PC-9 (cell line): ENCODE data around the gene ZNF839. TPM values are rescaled to one million over a fixed set of nuclear protein-coding genes. Genes with fewer than 3 reads are reported as not detected.
A peak's percentile ranks its signal among the peaks of the same experiment; 100 is the strongest.

Source experiments
- BruUV-seq: library from RNA; stranded (reverse); fragments of 400-500 nt; replicated peaks from 2 replicates; lab custom pipeline; 2021; lab: Mats Ljungman, UMichigan
- CTCF ChIA-PET: fragments of 300-600 bp; sonication (Branson Sonifier 250); formaldehyde crosslinking; loops from one replicate; lab custom pipeline; 2022; ENCODE audit warnings: antibody characterized with exemption; lab: Charles Lee
- POLR2A ChIA-PET: fragments of 300-600 bp; sonication (Branson Sonifier 250); formaldehyde crosslinking; loops from one replicate; lab custom pipeline; 2022; ENCODE audit warnings: antibody characterized with exemption; ENCODE audit not compliant: unreplicated experiment; lab: Charles Lee
- DNase-seq, 2 experiments: peaks; one replicate each; pipeline versions ENCODE4 v3.0.0 to v3.0.0-alpha.2; 2015 to 2022; ENCODE audit warnings: mixed read lengths in 1 of 2
- H2AFZ ChIP-seq: fragments of 200-600 bp; sonication (generic); 2 replicates; pipeline ENCODE4 v1.8.1; 2017; ENCODE audit warnings: antibody characterized with exemption
- H3F3A ChIP-seq: fragments of 200-600 bp; sonication (generic); 2 replicates; pipeline ENCODE4 v1.8.1; 2017; ENCODE audit warnings: antibody characterized with exemption, mild to moderate bottlenecking, low read depth; ENCODE audit not compliant: insufficient read depth
- H3K27ac ChIP-seq: fragments of 200-600 bp; sonication (generic); 2 replicates; pipeline ENCODE4 v1.6.1; 2016; ENCODE audit warnings: mixed run types
- H3K27me3 ChIP-seq: fragments of 200-600 bp; sonication (generic); 2 replicates; pipeline ENCODE4 v1.6.1; 2016; ENCODE audit warnings: low read depth, mixed run types; ENCODE audit not compliant: insufficient read depth
- H3K36me3 ChIP-seq: fragments of 200-600 bp; sonication (generic); 2 replicates; pipeline ENCODE4 v1.6.1; 2016; ENCODE audit warnings: low read depth, mixed run types
- H3K4me1 ChIP-seq: fragments of 200-600 bp; sonication (generic); replicated peaks from 2 replicates; pipeline ENCODE4 v1.6.1; 2016; ENCODE audit warnings: mixed run types; ENCODE audit not compliant: insufficient read depth
- H3K4me2 ChIP-seq: fragments of 200-600 bp; sonication (generic); 2 replicates; pipeline ENCODE4 v1.6.1; 2017; ENCODE audit warnings: mixed run types
- H3K4me3 ChIP-seq: fragments of 200-600 bp; sonication (generic); 2 replicates; pipeline ENCODE4 v1.6.1; 2016; ENCODE audit warnings: mixed run types
- H3K79me2 ChIP-seq: fragments of 200-600 bp; sonication (generic); 2 replicates; pipeline ENCODE4 v1.6.1; 2017; ENCODE audit warnings: low read depth, mixed run types
- H3K9me2 ChIP-seq: fragments of 200-600 bp; sonication (generic); 2 replicates; pipeline ENCODE4 v1.8.1; 2017; ENCODE audit warnings: mild to moderate bottlenecking; ENCODE audit not compliant: insufficient read depth
- H3K9me3 ChIP-seq: fragments of 200-600 bp; sonication (generic); 2 replicates; pipeline ENCODE4 v1.8.1; 2016; ENCODE audit warnings: low read depth; ENCODE audit not compliant: insufficient read depth
- H4K20me1 ChIP-seq: fragments of 200-600 bp; sonication (generic); 2 replicates; pipeline ENCODE4 v1.8.1; 2017; ENCODE audit not compliant: insufficient read depth
- EZH2 ChIP-seq: fragments of 200-600 bp; sonication (generic); IDR thresholded peaks from 2 replicates; pipeline ENCODE4 v1.8.0; 2017; ENCODE audit warnings: antibody characterized with exemption, low read depth
- intact Hi-C: fragments of 100-400 bp; cut with micrococcal nuclease; formaldehyde crosslinking; loops from one replicate; pipeline ENCODE4 v1.10.0; 2022; ENCODE audit not compliant: unreplicated experiment
- total RNA-seq: library from RNA; stranded (reverse); gene quantifications from 2 replicates; pipeline ENCODE4 v1.2.3, GENCODE V29; 2021
- TF ChIP-seq, protein P1 (sequence below): fragments of 200-600 bp; sonication (generic); conservative IDR thresholded peaks from 2 replicates; pipeline ENCODE4 v1.6.1; 2017; ENCODE audit warnings: mixed run types, antibody characterized with exemption, mild to moderate bottlenecking, moderate library complexity

ZNF839 gene
- total RNA-seq, 1 experiment from 2014 or later: 11.8 TPM

DNA sequence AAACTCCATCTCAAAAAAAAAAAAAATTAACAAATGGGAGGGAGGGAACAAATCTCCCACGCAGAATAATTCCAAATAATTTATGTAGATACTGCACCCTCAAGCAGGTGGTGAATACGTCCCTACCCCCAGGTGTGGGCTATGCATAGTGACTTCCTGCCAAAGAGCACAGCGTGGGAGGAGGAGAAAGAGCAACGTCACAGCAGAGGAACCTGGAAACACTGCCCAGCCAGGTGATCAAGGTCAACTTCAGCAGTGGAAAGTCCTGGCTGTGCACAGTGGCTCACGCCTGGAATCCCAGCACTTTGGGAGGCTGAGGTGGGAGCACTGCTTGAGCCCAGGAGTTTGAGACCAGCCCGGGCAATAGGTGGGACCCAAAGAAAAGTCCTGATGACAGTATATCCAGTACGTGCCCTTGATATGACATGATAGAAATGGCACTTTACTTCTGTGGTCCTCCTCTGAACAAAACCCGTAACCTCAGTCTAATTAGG lies 33.6 kb downstream of the ZNF839 start:
- H3K4me1 ChIP-seq: no peaks in the 10 kb centered on the region
- H3K79me2 ChIP-seq: no peaks in the 10 kb centered on the region
- H4K20me1 ChIP-seq: no peaks in the 10 kb centered on the region
- peaks cover 55% of the 10 kb centered on the region for H3K36me3 ChIP-seq
- no peaks in the 10 kb centered on the region for H3K9me3 ChIP-seq
- no peak for TF ChIP-seq EZH2
- H3K27me3 ChIP-seq: no peaks in the 10 kb centered on the region
- no peak overlapping the region for H3K27ac ChIP-seq
- no peaks in the 10 kb centered on the region; the same call in 1 of the 2 replicates for H3F3A ChIP-seq
- H2AFZ ChIP-seq: no peak overlapping the region
- DNase-seq: no peak
- H3K9me2 ChIP-seq: no peaks in the 10 kb centered on the region
- H3K4me3 ChIP-seq: no peak overlapping the region
- intact Hi-C loops: no loop called here
- no peak overlapping the region for H3K4me2 ChIP-seq
- POLR2A ChIA-PET: no interaction called here
- no TSS peak for BruUV-seq
- CTCF ChIA-PET: no interaction called here

DNA sequence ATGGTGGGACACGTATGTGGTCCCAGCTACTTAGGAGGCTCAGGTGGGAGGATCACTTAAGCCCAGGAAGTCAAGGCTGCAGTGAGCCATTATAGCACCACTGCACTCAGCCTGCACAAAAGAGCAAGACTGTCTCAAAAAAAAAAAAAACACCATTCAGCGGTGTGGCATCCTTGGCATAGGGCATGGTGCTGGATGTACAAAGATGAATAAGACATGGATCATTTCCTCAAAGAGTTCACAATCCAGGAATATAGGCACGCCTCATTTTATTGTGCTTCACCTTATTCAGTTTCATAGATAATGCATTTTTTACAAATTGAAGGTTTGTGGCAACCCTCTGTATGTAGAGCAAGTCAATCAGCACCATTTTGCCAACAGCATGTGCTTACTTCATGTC lies 36.7 kb downstream of the ZNF839 start:
- POLR2A ChIA-PET: no interaction called here
- Histone ChIP-seq H3K4me1 (no peaks in the 10 kb centered on the region), H3K27ac (no peak overlapping the region), H3K9me2 (no peaks in the 10 kb centered on the region), H3K9me3 (no peaks in the 10 kb centered on the region), H3F3A (no peaks in the 10 kb centered on the region; the same call in 1 of the 2 replicates), H3K79me2 (peaks cover 10% of the 10 kb centered on the region; the same call in 1 of the 2 replicates), H2AFZ (no peak overlapping the region), H3K4me2 (no peak overlapping the region), H3K4me3 (no peak overlapping the region), H4K20me1 (no peaks in the 10 kb centered on the region), H3K36me3 (peaks cover 55% of the 10 kb centered on the region), H3K27me3 (no peaks in the 10 kb centered on the region)
- no peak for DNase-seq
- CTCF ChIA-PET: no interaction called here
- no peak for TF ChIP-seq EZH2
- TF ChIP-seq, protein P1, sequence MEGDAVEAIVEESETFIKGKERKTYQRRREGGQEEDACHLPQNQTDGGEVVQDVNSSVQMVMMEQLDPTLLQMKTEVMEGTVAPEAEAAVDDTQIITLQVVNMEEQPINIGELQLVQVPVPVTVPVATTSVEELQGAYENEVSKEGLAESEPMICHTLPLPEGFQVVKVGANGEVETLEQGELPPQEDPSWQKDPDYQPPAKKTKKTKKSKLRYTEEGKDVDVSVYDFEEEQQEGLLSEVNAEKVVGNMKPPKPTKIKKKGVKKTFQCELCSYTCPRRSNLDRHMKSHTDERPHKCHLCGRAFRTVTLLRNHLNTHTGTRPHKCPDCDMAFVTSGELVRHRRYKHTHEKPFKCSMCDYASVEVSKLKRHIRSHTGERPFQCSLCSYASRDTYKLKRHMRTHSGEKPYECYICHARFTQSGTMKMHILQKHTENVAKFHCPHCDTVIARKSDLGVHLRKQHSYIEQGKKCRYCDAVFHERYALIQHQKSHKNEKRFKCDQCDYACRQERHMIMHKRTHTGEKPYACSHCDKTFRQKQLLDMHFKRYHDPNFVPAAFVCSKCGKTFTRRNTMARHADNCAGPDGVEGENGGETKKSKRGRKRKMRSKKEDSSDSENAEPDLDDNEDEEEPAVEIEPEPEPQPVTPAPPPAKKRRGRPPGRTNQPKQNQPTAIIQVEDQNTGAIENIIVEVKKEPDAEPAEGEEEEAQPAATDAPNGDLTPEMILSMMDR: no peak
- intact Hi-C loops: no loop called here
- no TSS peak for BruUV-seq

DNA sequence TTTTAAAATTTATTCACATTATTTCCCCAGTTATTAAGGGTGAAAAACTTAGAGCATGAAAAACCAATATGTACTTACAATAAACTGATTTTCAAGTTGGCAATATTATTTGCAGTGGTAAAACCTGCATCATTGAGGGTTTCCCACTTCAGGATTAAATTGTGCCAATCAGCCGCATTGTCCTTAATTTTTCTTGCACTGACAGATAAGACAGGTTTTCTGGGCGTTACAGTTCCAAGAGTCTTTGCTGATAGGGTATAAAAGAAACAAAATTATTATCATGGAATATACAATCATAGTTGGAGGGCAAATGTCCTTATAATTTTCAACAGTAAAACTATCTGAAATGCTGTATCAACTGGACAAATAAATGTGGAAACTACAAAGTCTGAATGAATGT lies 39.8 kb downstream of the ZNF839 start:
- Histone ChIP-seq H3K36me3 (peaks cover 49% of the 10 kb centered on the region), H3K9me3 (no peaks in the 10 kb centered on the region), H3K4me3 (no peak overlapping the region), H2AFZ (no peak overlapping the region), H3K9me2 (no peaks in the 10 kb centered on the region), H3K27me3 (no peaks in the 10 kb centered on the region), H3K4me2 (no peak overlapping the region), H4K20me1 (no peaks in the 10 kb centered on the region), H3K4me1 (peaks cover 16% of the 10 kb centered on the region), H3K79me2 (peaks cover 35% of the 10 kb centered on the region), H3F3A (peaks cover 18% of the 10 kb centered on the region; the same call in 1 of the 2 replicates), H3K27ac (no peak overlapping the region)
- peak in 1 of 2 experiments; percentile 9 for DNase-seq
- BruUV-seq: no TSS peak
- intact Hi-C loops: no loop called here
- ChIA-PET CTCF (no interaction called here), POLR2A (no interaction called here)
- no peak for TF ChIP-seq EZH2
- TF ChIP-seq, protein P1: no peak

DNA sequence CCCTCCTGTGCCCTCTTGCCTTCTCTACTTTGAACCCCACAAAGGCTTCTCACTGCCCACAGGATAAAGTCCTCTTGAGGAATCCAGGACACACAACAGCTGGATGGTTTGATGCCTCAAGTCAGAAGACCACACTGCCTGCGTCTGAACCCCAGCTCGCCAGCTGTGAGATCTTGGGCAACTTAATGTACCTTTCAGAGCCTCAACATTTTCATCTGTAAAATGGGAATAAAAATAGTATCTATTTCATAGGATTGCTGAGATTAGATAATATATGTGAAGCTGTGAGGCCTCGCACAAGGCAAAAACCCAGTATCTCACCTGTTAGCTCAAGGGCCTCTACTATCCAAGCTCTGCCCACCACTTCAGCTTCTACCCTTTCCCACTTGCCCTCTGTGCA lies 40.8 kb downstream of the ZNF839 start:
- no peaks in the 10 kb centered on the region for H3K9me3 ChIP-seq
- DNase-seq: peak in 1 of 2 experiments; percentile 9
- H3K79me2 ChIP-seq: peaks cover 46% of the 10 kb centered on the region
- intact Hi-C loops: loop anchor here (5.0 to 10.0 kb wide), 4 partner anchors 157 to 1023 kb away; no protein-coding TSS in a partner anchor
- H2AFZ ChIP-seq: no peak overlapping the region
- CTCF ChIA-PET: no interaction called here
- no peak overlapping the region for H3K4me2 ChIP-seq
- no peak overlapping the region for H3K4me3 ChIP-seq
- no peaks in the 10 kb centered on the region for H3K27me3 ChIP-seq
- no TSS peak for BruUV-seq
- no peak overlapping the region for H3K27ac ChIP-seq
- POLR2A ChIA-PET: no interaction called here
- no peak for TF ChIP-seq EZH2
- peaks cover 17% of the 10 kb centered on the region for H3K4me1 ChIP-seq
- no peaks in the 10 kb centered on the region for H4K20me1 ChIP-seq
- no peaks in the 10 kb centered on the region for H3K9me2 ChIP-seq
- peaks cover 18% of the 10 kb centered on the region; the same call in 1 of the 2 replicates for H3F3A ChIP-seq
- H3K36me3 ChIP-seq: peaks cover 38% of the 10 kb centered on the region
